Common myeloid progenitor, CD34-positive (primary cell): Measurements from ENCODE around the gene AKNA.

Experiments used
- CTCF ChIA-PET: fragments of 350-600 bp; sonication (Branson Sonifier 250); formaldehyde crosslinking; loops from one replicate; lab custom pipeline; 2021; ENCODE audit warnings: antibody characterized with exemption; lab: Charles Lee
- POLR2A ChIA-PET: fragments of 350-600 bp; sonication (Branson Sonifier 250); formaldehyde crosslinking; loops from one replicate; lab custom pipeline; 2021; ENCODE audit warnings: antibody characterized with exemption; lab: Charles Lee
- DNase-seq, 3 donors: peaks; one replicate each; pipeline versions ENCODE4 v3.0.0 to v3.0.0-alpha.2; 2013
- H3K27ac ChIP-seq, 2 experiments: 1 replicate in 1 of 2; 2 replicates in 1 of 2; pipeline ENCODE4 v1.7.0; 2013; ENCODE audit warnings: inconsistent platforms in 2 of 2, low read length in 2 of 2, mild to moderate bottlenecking in 2 of 2, low read depth in 1 of 2, moderate library complexity in 1 of 2; ENCODE audit not compliant: severe bottlenecking in 2 of 2, insufficient read depth in 1 of 2, poor library complexity in 1 of 2
- H3K27me3 ChIP-seq, 5 experiments: replicated peaks in 2 of 5; 1 replicate in 3 of 5; 2 replicates in 2 of 5; pipeline versions ENCODE4 v1.6.1 to v1.7.0; 2013; ENCODE audit warnings: low read length in 4 of 5, mild to moderate bottlenecking in 2 of 5, moderate library complexity in 2 of 5, inconsistent platforms in 1 of 5; ENCODE audit not compliant: insufficient read depth in 5 of 5, control insufficient read depth in 4 of 5
- H3K36me3 ChIP-seq, 4 experiments: 1 replicate in 2 of 4; 2 replicates in 2 of 4; pipeline versions ENCODE4 v1.6.1 to v1.7.0; 2013; ENCODE audit warnings: low read length in 3 of 4, control low read depth in 1 of 4, mild to moderate bottlenecking in 1 of 4; ENCODE audit not compliant: control insufficient read depth in 4 of 4, insufficient read depth in 4 of 4
- H3K4me1 ChIP-seq, 4 experiments: 1 replicate in 3 of 4; 2 replicates in 1 of 4; pipeline versions ENCODE4 v1.6.1 to v1.7.1; 2013; ENCODE audit warnings: low read length in 3 of 4, mild to moderate bottlenecking in 3 of 4, control low read depth in 1 of 4, inconsistent platforms in 1 of 4, moderate library complexity in 1 of 4; ENCODE audit not compliant: control insufficient read depth in 4 of 4, insufficient read depth in 4 of 4; ENCODE audit errors: control extremely low read depth in 1 of 4
- H3K4me3 ChIP-seq, 7 experiments: 1 replicate in 4 of 7; 2 replicates in 3 of 7; pipeline versions ENCODE4 v1.5.1 to v1.7.0; 2013; ENCODE audit warnings: mild to moderate bottlenecking in 7 of 7, low read length in 6 of 7, moderate library complexity in 6 of 7, inconsistent platforms in 2 of 7, low read depth in 2 of 7, control low read depth in 1 of 7; ENCODE audit not compliant: insufficient read depth in 4 of 7, control insufficient read depth in 1 of 7; ENCODE audit errors: extremely low read depth in 1 of 7
- H3K9me3 ChIP-seq, 5 experiments: 1 replicate in 4 of 5; 2 replicates in 1 of 5; pipeline versions ENCODE4 v1.6.1 to v1.7.1; 2013; ENCODE audit warnings: low read length in 4 of 5, mild to moderate bottlenecking in 2 of 5, inconsistent platforms in 1 of 5, low read depth in 1 of 5, moderate library complexity in 1 of 5; ENCODE audit not compliant: control insufficient read depth in 4 of 5, insufficient read depth in 2 of 5; ENCODE audit errors: control extremely low read depth in 1 of 5
- WGBS: methylation state at CpG from one replicate; pipeline ENCODE4 v1.1.5; 2013; ENCODE audit not compliant: insufficient coverage; 5-methylcytosine and 5-hydroxymethylcytosine counted together

The AKNA gene

GRCh38 chr9:114371343-114371944 is 16.3 kb downstream of the AKNA start:
- H3K4me1 ChIP-seq: peaks cover 39 to 92% (median 89%) of the 10 kb centered on the region in 4 experiments
- peaks cover 15 to 82% (median 34%) of the 10 kb centered on the region in 4 experiments for H3K36me3 ChIP-seq
- H3K27ac ChIP-seq: peak overlapping the region in 1 of 2 experiments; percentile 75
- no peaks in the 10 kb centered on the region for H3K27me3 ChIP-seq
- no peaks in the 10 kb centered on the region for H3K9me3 ChIP-seq
- H3K4me3 ChIP-seq: peak overlapping the region in 6 of 7 experiments; percentile 4 to 46 (median 28)
- whole genome bisulfite sequencing: 72% methylated on average over 7 of the region's 7 CpGs
- DNase-seq: no peak
- ChIA-PET POLR2A (interaction anchor here (1.1 to 2.7 kb wide), 3 partner anchors 9 to 16 kb away, joined by 3 to 21 read pairs (median 3); partner anchors contain the start of gene AKNA), CTCF (interaction anchor here (1.3 to 15.2 kb wide), 2 partner anchors 18 to 32 kb away, joined by 4 to 255 read pairs; partner anchors contain the start of gene AKNA)

GRCh38 chr9:114370968-114371320 is 16.8 kb downstream of the AKNA start:
- peak overlapping the region in 1 of 2 experiments; percentile 75 for H3K27ac ChIP-seq
- ChIA-PET POLR2A (interaction anchor here (1.1 to 1.4 kb wide), 2 partner anchors 8 to 17 kb away, joined by 3 read pairs; partner anchors contain the start of gene AKNA), CTCF (interaction anchor here (1.3 to 15.2 kb wide), 3 partner anchors 8 to 32 kb away, joined by 4 to 255 read pairs (median 5); partner anchors contain the start of gene AKNA)
- H3K4me3 ChIP-seq: peak overlapping the region in 1 of 7 experiments; percentile 4
- H3K27me3 ChIP-seq: no peaks in the 10 kb centered on the region
- no peak for DNase-seq
- WGBS: 94% methylated on average over 4 of the region's 4 CpGs
- no peaks in the 10 kb centered on the region for H3K9me3 ChIP-seq
- H3K36me3 ChIP-seq: peaks cover 15 to 84% (median 32%) of the 10 kb centered on the region in 4 experiments
- peaks cover 42 to 94% (median 91%) of the 10 kb centered on the region in 4 experiments for H3K4me1 ChIP-seq

DNA sequence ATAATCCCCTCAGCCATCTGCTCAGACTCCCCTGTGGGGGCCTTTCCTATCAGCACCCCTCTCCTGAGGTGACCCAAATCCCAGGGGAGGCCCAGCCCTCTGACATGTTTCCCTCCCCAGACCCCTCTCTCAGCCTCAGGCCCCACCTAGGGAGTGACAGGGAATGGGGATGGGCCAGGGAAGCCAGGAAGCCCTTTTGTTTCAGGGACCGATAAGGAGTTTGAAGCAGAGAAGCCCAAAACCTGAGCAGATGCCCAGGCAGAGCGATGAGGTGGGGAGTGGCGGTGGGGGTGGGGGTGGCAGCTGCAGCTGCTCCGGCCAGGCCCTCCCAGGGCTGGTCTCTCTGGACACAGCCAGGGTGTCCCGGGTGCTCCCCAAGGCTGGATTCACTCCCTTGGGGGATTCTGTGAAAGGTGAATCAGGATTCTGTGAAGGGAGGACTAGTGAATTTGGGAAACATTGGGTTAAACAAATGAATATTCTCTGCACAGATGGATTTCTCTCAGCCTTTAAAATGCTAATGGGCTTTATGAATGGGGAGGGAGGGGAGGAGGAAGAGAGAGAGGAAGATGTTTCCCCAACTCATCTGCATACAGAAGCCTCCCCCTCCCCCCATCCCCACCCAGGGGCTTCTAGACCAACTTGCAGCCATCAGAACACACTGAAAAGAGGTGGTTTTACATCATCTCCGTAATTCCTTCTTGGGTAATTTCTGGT is 17.4 kb downstream of the AKNA start:
- 67% methylated on average over 1 of the region's 6 CpGs for WGBS
- CTCF ChIA-PET: interaction anchor here (1.3 to 15.2 kb wide), 3 partner anchors 9 to 31 kb away, joined by 4 to 255 read pairs (median 5); partner anchors contain the start of gene AKNA

DNA sequence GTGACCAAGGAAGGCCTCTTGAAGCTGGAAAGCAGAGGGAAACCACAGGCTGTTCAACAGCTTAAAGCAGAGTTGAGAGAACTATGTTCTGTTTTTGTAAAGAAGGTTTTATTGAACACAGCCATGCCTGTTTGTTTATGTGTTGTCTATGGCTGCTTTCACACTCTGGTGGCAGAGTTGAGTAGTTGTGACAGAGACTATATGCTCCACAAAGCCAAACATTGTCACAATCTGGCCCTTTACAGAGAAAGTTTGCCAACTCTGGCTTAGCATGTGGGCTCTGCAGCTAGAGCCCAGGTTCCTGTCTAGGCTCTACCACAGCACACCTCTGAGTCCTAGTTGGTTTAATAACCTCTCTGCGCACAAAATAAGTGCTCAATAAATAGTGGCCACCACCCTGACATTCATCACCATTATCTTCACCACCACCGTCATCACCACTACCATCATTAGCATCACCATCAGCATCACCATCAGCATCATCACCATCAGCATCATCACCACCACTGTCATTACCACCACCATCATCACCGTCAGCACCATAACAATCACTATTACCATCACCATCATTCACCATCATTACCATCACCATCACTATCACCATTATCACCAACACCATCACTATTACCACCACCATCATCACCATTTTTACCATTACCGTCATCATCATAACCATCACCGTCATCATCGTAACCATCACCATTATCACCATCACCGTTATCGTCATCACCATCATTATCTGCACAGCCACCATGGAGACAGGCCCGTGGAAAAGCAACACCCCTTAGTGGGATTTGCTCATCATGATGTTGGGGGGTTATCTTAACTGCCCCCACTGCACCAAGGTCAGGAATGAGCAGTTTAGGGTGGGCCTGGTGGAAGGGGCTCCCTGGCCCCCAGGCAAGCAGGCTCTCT is 18.3 kb downstream of the AKNA start:
- H3K4me1 ChIP-seq: peaks cover 44 to 93% (median 88%) of the 10 kb centered on the region in 4 experiments
- WGBS: 91% methylated on average over 3 of the region's 9 CpGs
- H3K36me3 ChIP-seq: peaks cover 15 to 83% (median 40%) of the 10 kb centered on the region in 4 experiments
- DNase-seq: no peak
- H3K27me3 ChIP-seq: no peaks in the 10 kb centered on the region
- no peaks in the 10 kb centered on the region for H3K9me3 ChIP-seq
- CTCF ChIA-PET: interaction anchor here (1.1 to 15.2 kb wide), 4 partner anchors 8 to 29 kb away, joined by 3 to 255 read pairs (median 4); partner anchors contain the start of gene AKNA
- H3K4me3 ChIP-seq: no peak overlapping the region
- POLR2A ChIA-PET: no interaction called here
- peak overlapping the region in 1 of 2 experiments; percentile 75 for H3K27ac ChIP-seq

More for the DNA sequence above, 17.4 kb downstream of the AKNA start:
- Histone ChIP-seq H3K36me3 (peaks cover 15 to 84% (median 34%) of the 10 kb centered on the region in 4 experiments), H3K9me3 (no peaks in the 10 kb centered on the region), H3K4me1 (peaks cover 44 to 95% (median 91%) of the 10 kb centered on the region in 4 experiments), H3K4me3 (no peak overlapping the region), H3K27ac (peak overlapping the region; percentile 37 to 75), H3K27me3 (no peaks in the 10 kb centered on the region)
- POLR2A ChIA-PET: no interaction called here
- DNase-seq: no peak

DNA sequence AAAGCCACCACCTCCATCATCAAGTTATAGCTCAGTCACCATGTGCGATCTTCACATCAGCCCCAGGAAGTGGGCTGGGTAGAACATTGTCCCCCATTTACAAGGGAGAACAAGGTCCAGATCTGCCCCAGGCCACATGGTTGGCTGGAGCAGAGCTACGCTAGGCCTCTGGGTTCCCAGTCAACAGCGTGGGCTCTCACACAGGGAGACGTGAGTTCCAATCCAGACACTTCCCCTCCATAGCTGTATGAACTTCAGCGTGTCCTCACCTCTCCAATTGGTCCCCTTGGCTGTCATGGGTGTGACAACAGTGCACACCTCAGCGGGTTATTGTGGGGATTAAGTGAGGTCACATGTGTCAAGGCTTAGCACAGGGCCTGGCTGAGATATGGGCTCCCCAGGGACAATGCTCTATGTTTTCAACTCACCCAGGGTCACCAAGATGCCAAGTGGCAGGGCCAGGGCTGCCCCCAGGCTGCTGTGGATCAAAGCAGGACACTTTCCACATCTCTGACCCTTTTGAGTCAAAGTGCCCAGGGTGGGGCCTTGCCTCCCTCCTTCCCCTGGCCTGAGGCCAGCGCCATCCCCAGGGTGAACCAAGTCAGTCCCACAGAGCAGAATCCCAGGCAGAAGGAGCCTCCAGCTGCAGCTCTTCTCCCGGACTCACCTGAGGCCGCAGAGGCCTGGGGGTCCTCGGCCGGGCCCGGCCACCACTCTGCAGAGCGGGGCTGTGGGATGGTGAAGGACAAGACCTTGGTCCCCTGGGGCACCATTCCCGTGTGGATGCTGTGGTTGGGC is 19.8 kb downstream of the AKNA start:
- CTCF ChIA-PET: interaction anchor here (0.8 to 15.2 kb wide), 5 partner anchors 10 to 29 kb away, joined by 3 to 255 read pairs (median 4); partner anchors contain the start of gene AKNA

More for the DNA sequence above, 19.8 kb downstream of the AKNA start:
- peaks cover 19 to 86% (median 44%) of the 10 kb centered on the region in 4 experiments for H3K36me3 ChIP-seq
- POLR2A ChIA-PET: interaction anchor here (2.5 kb wide), 1 partner anchor 20 kb away, joined by 8 read pairs; the partner anchor contains the start of gene AKNA
- no peak overlapping the region for H3K4me3 ChIP-seq
- H3K27me3 ChIP-seq: no peaks in the 10 kb centered on the region
- peak overlapping the region; percentile 55 to 58 for H3K27ac ChIP-seq
- 91% methylated on average over 9 of the region's 14 CpGs for WGBS
- H3K4me1 ChIP-seq: peaks cover 46 to 95% (median 86%) of the 10 kb centered on the region in 4 experiments
- no peaks in the 10 kb centered on the region for H3K9me3 ChIP-seq
- no peak for DNase-seq
